ENCODE data around the gene COL28A1.

The COL28A1 gene

DNA sequence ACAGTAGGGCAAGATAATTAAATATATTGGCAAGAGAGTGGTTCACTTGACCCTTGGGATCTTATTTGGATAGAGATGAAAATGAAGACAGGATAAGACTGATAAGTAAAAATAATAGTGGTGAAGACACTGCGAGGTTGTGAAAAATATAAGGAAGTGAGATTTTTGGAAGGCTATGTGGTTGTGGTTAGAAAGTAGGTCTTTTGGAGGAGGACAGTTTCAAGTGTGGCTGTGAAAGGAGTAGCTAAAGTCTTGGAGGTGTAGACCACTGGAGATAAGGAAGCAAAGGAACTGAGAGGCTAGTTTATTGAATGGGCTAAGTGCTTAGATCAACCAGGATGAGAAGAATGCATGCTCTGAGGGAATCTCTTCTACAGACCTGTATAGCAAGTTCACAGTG, 42.2 kb upstream of the COL28A1 start:
- Histone ChIP-seq H4K20me1 (ENCODE audit: insufficient read depth, low read length, poor library complexity, severe bottlenecking) (no peaks in the 10 kb centered on the region), H3F3A (ENCODE audit: low read depth) (0 out of 2 replicates have a peak, but pooled peaks cover 4% of the 10 kb centered on the region), H3K9me3 (ENCODE audit: insufficient read depth, low read depth, low read length) (no peaks in the 10 kb centered on the region), H3K27me3 (ENCODE audit: insufficient read depth, low read length, poor library complexity, severe bottlenecking) (no peaks in the 10 kb centered on the region), H3K4me2 (ENCODE audit: low read depth, low read length, poor library complexity, severe bottlenecking) (no peak overlapping the region), H3K36me3 (ENCODE audit: insufficient read depth, low read length) (no peaks in the 10 kb centered on the region), H3K4me3 (ENCODE audit: low read length, poor library complexity, severe bottlenecking) (no peak overlapping the region), H3K9ac (ENCODE audit: low read depth, low read length, poor library complexity, severe bottlenecking) (no peak overlapping the region), H3K9me2 (replicated peaks; ENCODE audit: low read depth, low read length) (no peaks in the 10 kb centered on the region), H2AFZ (ENCODE audit: low read length) (no peak overlapping the region), H3K79me2 (ENCODE audit: insufficient read depth, low read length) (peaks cover 10% of the 10 kb centered on the region), H3K4me1 (ENCODE audit: insufficient read depth, low read length, poor library complexity, severe bottlenecking) (peaks cover 26% of the 10 kb centered on the region)
- TF ChIP-seq EZH2phosphoT487 (IDR thresholded peaks at IDR 0.05; ENCODE audit: borderline replicate concordance), result no peak
- TF ChIP-seq, protein P1, sequence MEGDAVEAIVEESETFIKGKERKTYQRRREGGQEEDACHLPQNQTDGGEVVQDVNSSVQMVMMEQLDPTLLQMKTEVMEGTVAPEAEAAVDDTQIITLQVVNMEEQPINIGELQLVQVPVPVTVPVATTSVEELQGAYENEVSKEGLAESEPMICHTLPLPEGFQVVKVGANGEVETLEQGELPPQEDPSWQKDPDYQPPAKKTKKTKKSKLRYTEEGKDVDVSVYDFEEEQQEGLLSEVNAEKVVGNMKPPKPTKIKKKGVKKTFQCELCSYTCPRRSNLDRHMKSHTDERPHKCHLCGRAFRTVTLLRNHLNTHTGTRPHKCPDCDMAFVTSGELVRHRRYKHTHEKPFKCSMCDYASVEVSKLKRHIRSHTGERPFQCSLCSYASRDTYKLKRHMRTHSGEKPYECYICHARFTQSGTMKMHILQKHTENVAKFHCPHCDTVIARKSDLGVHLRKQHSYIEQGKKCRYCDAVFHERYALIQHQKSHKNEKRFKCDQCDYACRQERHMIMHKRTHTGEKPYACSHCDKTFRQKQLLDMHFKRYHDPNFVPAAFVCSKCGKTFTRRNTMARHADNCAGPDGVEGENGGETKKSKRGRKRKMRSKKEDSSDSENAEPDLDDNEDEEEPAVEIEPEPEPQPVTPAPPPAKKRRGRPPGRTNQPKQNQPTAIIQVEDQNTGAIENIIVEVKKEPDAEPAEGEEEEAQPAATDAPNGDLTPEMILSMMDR (conservative IDR thresholded peaks at IDR 0.05; ENCODE audit: low read length), result no peak

DNA sequence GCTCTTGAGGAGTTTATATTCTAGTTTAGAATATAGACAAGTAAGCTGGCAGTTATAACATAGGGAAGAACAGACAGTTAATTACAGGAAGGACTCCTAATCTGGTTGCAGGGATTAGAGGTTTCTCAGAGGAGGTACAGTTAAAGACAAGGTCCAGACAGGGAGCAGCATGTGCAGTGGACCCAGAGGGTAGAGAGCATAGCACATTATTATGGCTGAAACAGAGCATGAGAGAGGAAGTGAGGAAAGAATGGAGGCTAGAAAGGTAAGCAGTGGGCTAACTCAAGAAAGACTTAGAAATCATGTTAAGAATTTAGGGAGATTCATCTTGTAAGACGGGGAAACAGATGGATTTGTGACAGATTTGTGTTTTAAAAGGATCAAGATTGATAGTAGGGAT, 40.7 kb upstream of the COL28A1 start:
- Histone ChIP-seq H3K9ac (ENCODE audit: low read depth, low read length, poor library complexity, severe bottlenecking) (no peak overlapping the region), H3K9me3 (ENCODE audit: insufficient read depth, low read depth, low read length) (no peaks in the 10 kb centered on the region), H3K36me3 (ENCODE audit: insufficient read depth, low read length) (no peaks in the 10 kb centered on the region), H3K79me2 (ENCODE audit: insufficient read depth, low read length) (peaks cover 23% of the 10 kb centered on the region), H3K27me3 (ENCODE audit: insufficient read depth, low read length, poor library complexity, severe bottlenecking) (no peaks in the 10 kb centered on the region), H4K20me1 (ENCODE audit: insufficient read depth, low read length, poor library complexity, severe bottlenecking) (peaks cover under 1% of the 10 kb centered on the region), H3K4me1 (ENCODE audit: insufficient read depth, low read length, poor library complexity, severe bottlenecking) (peaks cover 32% of the 10 kb centered on the region), H3F3A (ENCODE audit: low read depth) (no peaks in the 10 kb centered on the region), H2AFZ (ENCODE audit: low read length) (no peak overlapping the region), H3K9me2 (replicated peaks; ENCODE audit: low read depth, low read length) (no peaks in the 10 kb centered on the region), H3K4me2 (ENCODE audit: low read depth, low read length, poor library complexity, severe bottlenecking) (peak overlapping the region; percentile 29), H3K4me3 (ENCODE audit: low read length, poor library complexity, severe bottlenecking) (no peak overlapping the region)
- TF ChIP-seq, protein P1 (conservative IDR thresholded peaks at IDR 0.05; ENCODE audit: low read length), result no peak
- TF ChIP-seq EZH2phosphoT487 (IDR thresholded peaks at IDR 0.05; ENCODE audit: borderline replicate concordance), result no peak

DNA sequence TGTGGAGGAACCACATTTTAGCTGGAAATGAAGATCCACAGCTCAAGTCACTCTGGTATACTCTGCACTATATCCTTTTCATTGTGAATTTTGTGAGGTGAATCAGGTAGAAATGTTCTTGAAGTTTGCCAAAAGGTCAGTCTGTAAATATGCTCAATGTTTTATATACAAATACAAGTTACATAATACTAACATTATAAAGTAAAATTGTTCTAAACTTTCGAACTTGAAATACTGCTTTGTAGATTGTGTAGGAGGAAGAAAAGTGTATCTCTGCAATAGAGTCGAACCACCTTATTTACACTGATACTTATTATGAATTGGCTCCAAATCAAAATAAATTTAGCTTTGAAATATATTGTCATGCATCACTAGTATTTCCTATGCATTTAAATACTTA, 38.0 kb upstream of the COL28A1 start:
- H3K27me3 ChIP-seq (ENCODE audit: insufficient read depth, low read length, poor library complexity, severe bottlenecking), result no peaks in the 10 kb centered on the region
- peak overlapping the region; percentile 9 for H3K4me2 ChIP-seq (ENCODE audit: low read depth, low read length, poor library complexity, severe bottlenecking)
- no peaks in the 10 kb centered on the region for H3K9me2 ChIP-seq (replicated peaks; ENCODE audit: low read depth, low read length)
- no peak overlapping the region for H3K4me3 ChIP-seq (ENCODE audit: low read length, poor library complexity, severe bottlenecking)
- no peaks in the 10 kb centered on the region; the same call in 1 of the 2 replicates for H3F3A ChIP-seq (ENCODE audit: low read depth)
- peaks cover 48% of the 10 kb centered on the region for H3K79me2 ChIP-seq (ENCODE audit: insufficient read depth, low read length)
- H3K9ac ChIP-seq (ENCODE audit: low read depth, low read length, poor library complexity, severe bottlenecking), result no peak overlapping the region
- H3K4me1 ChIP-seq (ENCODE audit: insufficient read depth, low read length, poor library complexity, severe bottlenecking), result peaks cover 58% of the 10 kb centered on the region
- no peak overlapping the region for H2AFZ ChIP-seq (ENCODE audit: low read length)
- TF ChIP-seq EZH2phosphoT487 (IDR thresholded peaks at IDR 0.05; ENCODE audit: borderline replicate concordance), result no peak
- TF ChIP-seq, protein P1 (conservative IDR thresholded peaks at IDR 0.05; ENCODE audit: low read length), result no peak
- H4K20me1 ChIP-seq (ENCODE audit: insufficient read depth, low read length, poor library complexity, severe bottlenecking), result peaks cover 10% of the 10 kb centered on the region
- H3K36me3 ChIP-seq (ENCODE audit: insufficient read depth, low read length), result no peaks in the 10 kb centered on the region
- H3K9me3 ChIP-seq (ENCODE audit: insufficient read depth, low read depth, low read length), result no peaks in the 10 kb centered on the region
